Measurements from ENCODE around the gene ADRM1.

Gene ADRM1

GRCh38 chr20:62281161-62281933, 21.4 kb upstream of the ADRM1 start:
- TF ChIP-seq REST (IDR thresholded peaks at IDR 0.05; ENCODE audit: low read depth) (no peak), YY1 (IDR thresholded peaks at IDR 0.05; ENCODE audit: low read depth) (no peak), TAF1 (IDR thresholded peaks at IDR 0.05; ENCODE audit: low read depth) (no peak), EGR1 (IDR thresholded peaks at IDR 0.05) (no peak), MAX (IDR thresholded peaks at IDR 0.05) (no peak), ZBTB7A (IDR thresholded peaks at IDR 0.05; ENCODE audit: low read depth) (no peak), EP300 (IDR thresholded peaks at IDR 0.05; ENCODE audit: borderline replicate concordance) (no peak), RAD21 (IDR thresholded peaks at IDR 0.05; ENCODE audit: low read depth) (no peak), TCF12 (IDR thresholded peaks at IDR 0.05; ENCODE audit: low read depth) (no peak), CREB1 (IDR thresholded peaks at IDR 0.05; ENCODE audit: low read depth) (no peak), CEBPB (IDR thresholded peaks at IDR 0.05) (no peak), NFIC (IDR thresholded peaks at IDR 0.05) (no peak), TEAD4 (IDR thresholded peaks at IDR 0.05) (no peak), FOXM1 (IDR thresholded peaks at IDR 0.05; ENCODE audit: borderline replicate concordance, low read depth) (no peak), USF1 (IDR thresholded peaks at IDR 0.05) (no peak)

- TF ChIP-seq TCF12 (IDR thresholded peaks at IDR 0.05; ENCODE audit: low read depth) (no peak), EGR1 (IDR thresholded peaks at IDR 0.05) (no peak), TEAD4 (IDR thresholded peaks at IDR 0.05) (no peak), USF1 (IDR thresholded peaks at IDR 0.05) (no peak)
These were observed 20.7 kb upstream of the ADRM1 start for GRCh38 chr20:62282103-62282502.

GRCh38 chr20:62282877-62283503, 19.8 kb upstream of the ADRM1 start:
- TF ChIP-seq YY1 (IDR thresholded peaks at IDR 0.05; ENCODE audit: low read depth) (no peak), ZBTB7A (IDR thresholded peaks at IDR 0.05; ENCODE audit: low read depth) (no peak)

- TF ChIP-seq YY1 (IDR thresholded peaks at IDR 0.05; ENCODE audit: low read depth) (no peak), REST (IDR thresholded peaks at IDR 0.05; ENCODE audit: low read depth) (no peak), ZBTB7A (IDR thresholded peaks at IDR 0.05; ENCODE audit: low read depth) (no peak), FOXM1 (IDR thresholded peaks at IDR 0.05; ENCODE audit: borderline replicate concordance, low read depth) (no peak), CREB1 (IDR thresholded peaks at IDR 0.05; ENCODE audit: low read depth) (no peak)
These were observed 18.3 kb upstream of the ADRM1 start for GRCh38 chr20:62284448-62284847.

- TF ChIP-seq TCF12 (IDR thresholded peaks at IDR 0.05; ENCODE audit: low read depth): no peak
- TF ChIP-seq MAX (IDR thresholded peaks at IDR 0.05): no peak
- TF ChIP-seq TEAD4 (IDR thresholded peaks at IDR 0.05): no peak
- TF ChIP-seq REST (IDR thresholded peaks at IDR 0.05; ENCODE audit: low read depth): no peak
- TF ChIP-seq NFIC (IDR thresholded peaks at IDR 0.05): no peak
- TF ChIP-seq EP300 (IDR thresholded peaks at IDR 0.05; ENCODE audit: borderline replicate concordance): no peak
- no peak for TF ChIP-seq YY1 (IDR thresholded peaks at IDR 0.05; ENCODE audit: low read depth)
- TF ChIP-seq TAF1 (IDR thresholded peaks at IDR 0.05; ENCODE audit: low read depth): no peak
- TF ChIP-seq RAD21 (IDR thresholded peaks at IDR 0.05; ENCODE audit: low read depth): no peak
These were observed 17.6 kb upstream of the ADRM1 start for GRCh38 chr20:62285151-62285550.
